RWPE2 (cell line): Measurements from ENCODE around the gene CTBP2.

Source experiments
- ATAC-seq: fragments of 200-7000 bp; cut with Tn5 transposase; 3 replicates; pipeline ENCODE4 v1.9.1; 2021; ENCODE audit warnings: low read depth
- DNase-seq: peaks from one replicate; pipeline ENCODE4 v3.0.0-alpha.2; 2020; ENCODE audit warnings: low spot score
- H3K27ac ChIP-seq: fragments of 450-650 bp; 2 replicates; pipeline ENCODE4 v1.5.1; 2017; ENCODE audit warnings: mild to moderate bottlenecking; ENCODE audit not compliant: poor library complexity, severe bottlenecking
- H3K27me3 ChIP-seq: fragments of 250-450 bp; sonication (Bioruptor Pico); 2 replicates; pipeline ENCODE4 v1.5.1; 2021; ENCODE audit warnings: mild to moderate bottlenecking, moderate library complexity; ENCODE audit not compliant: insufficient read depth, poor library complexity, severe bottlenecking
- H3K36me3 ChIP-seq: fragments of 250-450 bp; sonication (Bioruptor Pico); 2 replicates; pipeline ENCODE4 v1.5.1; 2020; ENCODE audit warnings: low read depth, mild to moderate bottlenecking, moderate library complexity
- H3K4me1 ChIP-seq: fragments of 250-450 bp; sonication (Bioruptor Pico); 2 replicates; pipeline ENCODE4 v1.5.1; 2021; ENCODE audit warnings: mild to moderate bottlenecking, moderate library complexity; ENCODE audit not compliant: insufficient read depth, poor library complexity, severe bottlenecking
- H3K4me3 ChIP-seq: fragments of 250-450 bp; sonication (Bioruptor Pico); 2 replicates; pipeline ENCODE4 v1.5.1; 2021; ENCODE audit warnings: mild to moderate bottlenecking, moderate library complexity; ENCODE audit not compliant: severe bottlenecking
- H3K9me3 ChIP-seq: fragments of 250-450 bp; sonication (Bioruptor Pico); 2 replicates; pipeline ENCODE4 v1.5.1; 2021; ENCODE audit warnings: mild to moderate bottlenecking, moderate library complexity; ENCODE audit not compliant: severe bottlenecking
- TF ChIP-seq, protein P1 (sequence below): fragments of 450-650 bp; IDR thresholded peaks from one replicate; pipeline ENCODE4 v1.5.1; 2017; ENCODE audit warnings: mild to moderate bottlenecking, moderate library complexity; ENCODE audit not compliant: poor library complexity, severe bottlenecking

The CTBP2 gene

DNA sequence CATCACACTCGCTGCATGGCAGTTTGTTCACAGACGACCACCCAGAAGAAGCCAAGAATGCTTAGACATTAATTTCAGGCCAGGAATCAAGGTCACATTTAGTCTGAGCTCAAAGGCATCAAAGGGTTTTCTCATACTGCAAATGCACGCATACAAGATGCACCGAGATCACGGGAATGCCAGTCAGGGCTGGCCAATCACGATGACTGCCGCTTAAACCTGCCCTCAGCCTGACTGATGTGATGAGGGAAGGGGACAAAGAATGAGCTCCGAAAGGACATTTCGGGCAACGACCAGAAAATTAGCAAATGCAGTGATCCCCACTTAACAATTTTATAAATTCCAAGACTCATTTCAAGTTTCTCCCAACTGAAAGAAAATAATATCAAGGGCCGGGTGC lies 20.2 kb downstream of the CTBP2 start:
- no peak for ATAC-seq
- no peak overlapping the region for H3K27ac ChIP-seq
- peaks cover 68% of the 10 kb centered on the region for H3K36me3 ChIP-seq
- DNase-seq, result no peak
- no peaks in the 10 kb centered on the region for H3K4me1 ChIP-seq
- TF ChIP-seq, protein P1, sequence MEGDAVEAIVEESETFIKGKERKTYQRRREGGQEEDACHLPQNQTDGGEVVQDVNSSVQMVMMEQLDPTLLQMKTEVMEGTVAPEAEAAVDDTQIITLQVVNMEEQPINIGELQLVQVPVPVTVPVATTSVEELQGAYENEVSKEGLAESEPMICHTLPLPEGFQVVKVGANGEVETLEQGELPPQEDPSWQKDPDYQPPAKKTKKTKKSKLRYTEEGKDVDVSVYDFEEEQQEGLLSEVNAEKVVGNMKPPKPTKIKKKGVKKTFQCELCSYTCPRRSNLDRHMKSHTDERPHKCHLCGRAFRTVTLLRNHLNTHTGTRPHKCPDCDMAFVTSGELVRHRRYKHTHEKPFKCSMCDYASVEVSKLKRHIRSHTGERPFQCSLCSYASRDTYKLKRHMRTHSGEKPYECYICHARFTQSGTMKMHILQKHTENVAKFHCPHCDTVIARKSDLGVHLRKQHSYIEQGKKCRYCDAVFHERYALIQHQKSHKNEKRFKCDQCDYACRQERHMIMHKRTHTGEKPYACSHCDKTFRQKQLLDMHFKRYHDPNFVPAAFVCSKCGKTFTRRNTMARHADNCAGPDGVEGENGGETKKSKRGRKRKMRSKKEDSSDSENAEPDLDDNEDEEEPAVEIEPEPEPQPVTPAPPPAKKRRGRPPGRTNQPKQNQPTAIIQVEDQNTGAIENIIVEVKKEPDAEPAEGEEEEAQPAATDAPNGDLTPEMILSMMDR, result no peak
- no peak overlapping the region for H3K4me3 ChIP-seq
- H3K27me3 ChIP-seq, result no peaks in the 10 kb centered on the region
- no peaks in the 10 kb centered on the region for H3K9me3 ChIP-seq

DNA sequence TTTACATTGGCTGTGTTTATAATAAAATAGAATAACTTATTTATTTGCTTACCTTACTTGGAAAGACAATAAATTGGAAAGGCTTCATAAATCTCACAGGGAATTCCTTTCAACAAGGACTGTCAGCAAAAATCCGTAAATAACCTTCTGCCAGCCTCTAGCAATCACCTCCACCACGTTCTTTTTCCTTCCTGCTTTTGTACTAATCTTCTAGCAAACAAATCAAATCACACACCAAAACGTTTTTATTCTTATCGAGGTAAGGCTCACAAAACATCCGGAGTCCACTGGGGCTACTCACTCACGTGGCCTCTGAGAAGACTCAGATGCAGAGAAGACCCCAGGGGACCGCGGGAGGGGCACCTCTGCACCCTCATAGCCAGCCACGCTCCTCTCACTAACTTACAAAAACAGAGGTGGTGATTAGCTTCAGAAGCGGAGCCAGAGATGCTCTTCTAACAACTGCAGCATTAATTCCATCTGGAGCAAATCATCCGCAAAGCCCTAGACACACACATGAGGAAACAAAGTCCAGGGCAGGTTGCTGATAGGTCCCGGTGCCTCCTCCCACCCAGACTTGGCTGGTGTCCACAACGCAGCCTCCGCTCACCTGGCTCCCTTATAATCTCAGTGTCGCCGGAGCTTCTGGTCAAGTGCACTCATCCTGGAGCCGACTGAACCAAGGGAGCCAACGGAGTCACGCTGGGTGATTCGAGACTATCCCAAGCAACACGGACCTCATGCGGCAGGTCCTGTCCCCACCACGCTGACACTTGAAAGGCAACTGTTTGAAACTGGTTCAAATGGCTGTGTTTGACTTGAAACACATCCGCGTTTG lies 22.5 kb downstream of the CTBP2 start:
- TF ChIP-seq, protein P1, result no peak
- H3K4me3 ChIP-seq, result no peak overlapping the region
- DNase-seq, result no peak

DNA sequence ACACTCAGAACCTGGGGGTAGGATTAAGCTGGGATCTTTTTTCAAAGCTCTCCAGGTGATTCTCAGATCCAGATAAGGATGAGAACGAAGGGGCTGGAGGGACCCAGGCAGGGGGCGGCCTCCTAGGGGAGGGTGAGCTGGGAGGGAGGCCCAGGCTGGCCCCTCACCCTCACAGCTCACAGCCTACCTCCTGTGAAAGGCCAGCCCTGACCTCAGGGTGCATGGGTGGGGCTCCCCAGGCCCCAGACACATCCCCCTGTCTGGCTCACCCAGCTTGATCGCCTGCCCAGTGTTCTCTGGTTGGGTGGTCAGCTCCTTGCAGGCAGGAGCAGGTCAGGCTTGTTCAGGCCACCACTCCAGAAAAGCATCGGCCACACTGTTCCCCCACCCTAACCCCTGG lies 24.3 kb downstream of the CTBP2 start:
- no peaks in the 10 kb centered on the region for H3K4me1 ChIP-seq
- H3K36me3 ChIP-seq, result peaks cover 80% of the 10 kb centered on the region
- H3K27me3 ChIP-seq, result no peaks in the 10 kb centered on the region
- ATAC-seq (no peak), DNase-seq (no peak)
- no peak overlapping the region for H3K4me3 ChIP-seq
- no peak overlapping the region for H3K27ac ChIP-seq
- no peaks in the 10 kb centered on the region for H3K9me3 ChIP-seq
- TF ChIP-seq, protein P1, result no peak

More for the DNA sequence above, 22.5 kb downstream of the CTBP2 start:
- H3K27ac ChIP-seq, result no peak overlapping the region
- no peaks in the 10 kb centered on the region for H3K4me1 ChIP-seq
- H3K9me3 ChIP-seq, result no peaks in the 10 kb centered on the region
- no peaks in the 10 kb centered on the region for H3K27me3 ChIP-seq
- peaks cover 74% of the 10 kb centered on the region for H3K36me3 ChIP-seq
- ATAC-seq, result no peak

DNA sequence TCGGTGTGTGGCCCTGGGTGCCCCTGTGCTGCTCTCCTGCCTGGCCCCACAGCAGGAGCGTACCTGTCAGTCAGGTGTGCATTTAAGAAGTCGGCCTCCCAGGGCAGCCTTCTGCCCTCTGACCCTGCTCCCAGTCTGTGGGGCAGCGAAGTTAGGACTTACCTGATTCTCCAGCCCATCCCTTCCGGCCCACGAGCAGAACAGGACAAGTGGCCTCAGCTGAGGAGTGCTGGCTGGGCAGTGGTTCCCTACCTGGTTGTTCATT lies 24.7 kb downstream of the CTBP2 start:
- Histone ChIP-seq H3K4me3 (no peak overlapping the region), H3K4me1 (no peaks in the 10 kb centered on the region), H3K36me3 (peaks cover 82% of the 10 kb centered on the region), H3K27me3 (no peaks in the 10 kb centered on the region), H3K9me3 (no peaks in the 10 kb centered on the region), H3K27ac (no peak overlapping the region)
- DNase-seq, result no peak
- ATAC-seq, result no peak
- TF ChIP-seq, protein P1, result no peak
